ENCODE results near the gene TMEM11.

GRCh38 chr17:21171309-21171922, 42.5 kb downstream of the TMEM11 start:
- TF ChIP-seq, protein P1, sequence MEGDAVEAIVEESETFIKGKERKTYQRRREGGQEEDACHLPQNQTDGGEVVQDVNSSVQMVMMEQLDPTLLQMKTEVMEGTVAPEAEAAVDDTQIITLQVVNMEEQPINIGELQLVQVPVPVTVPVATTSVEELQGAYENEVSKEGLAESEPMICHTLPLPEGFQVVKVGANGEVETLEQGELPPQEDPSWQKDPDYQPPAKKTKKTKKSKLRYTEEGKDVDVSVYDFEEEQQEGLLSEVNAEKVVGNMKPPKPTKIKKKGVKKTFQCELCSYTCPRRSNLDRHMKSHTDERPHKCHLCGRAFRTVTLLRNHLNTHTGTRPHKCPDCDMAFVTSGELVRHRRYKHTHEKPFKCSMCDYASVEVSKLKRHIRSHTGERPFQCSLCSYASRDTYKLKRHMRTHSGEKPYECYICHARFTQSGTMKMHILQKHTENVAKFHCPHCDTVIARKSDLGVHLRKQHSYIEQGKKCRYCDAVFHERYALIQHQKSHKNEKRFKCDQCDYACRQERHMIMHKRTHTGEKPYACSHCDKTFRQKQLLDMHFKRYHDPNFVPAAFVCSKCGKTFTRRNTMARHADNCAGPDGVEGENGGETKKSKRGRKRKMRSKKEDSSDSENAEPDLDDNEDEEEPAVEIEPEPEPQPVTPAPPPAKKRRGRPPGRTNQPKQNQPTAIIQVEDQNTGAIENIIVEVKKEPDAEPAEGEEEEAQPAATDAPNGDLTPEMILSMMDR (IDR thresholded peaks at IDR 0.05 in 4 of 5, conservative IDR thresholded peaks at IDR 0.05 in 1 of 5), result no peak
- TF ChIP-seq POLR2A (IDR thresholded peaks at IDR 0.05), result no peak
